Measurements from ENCODE around the gene PDGFC. TPM values are rescaled to one million over a fixed set of nuclear protein-coding genes. Genes with fewer than 3 reads are reported as not detected.

PDGFC gene
- total and polyA plus RNA-seq, 2 of the 13 experiments (the other 11 are each of a cell fraction or from before 2014, with no cell fraction given), result 4.6 to 9.1 TPM

- 74% methylated on average over 4 of the region's 4 CpGs for WGBS (ENCODE audit: low lambda C conversion rate)
- H3K27ac ChIP-seq (ENCODE audit: extremely low read length, insufficient read depth, low read length), result no peak overlapping the region
- H2AFZ ChIP-seq (ENCODE audit: low read length), result no peak overlapping the region
- H3K4me1 ChIP-seq (ENCODE audit: insufficient read depth, low read length), result no peaks in the 10 kb centered on the region
- in situ Hi-C loops (cut with HindIII; ENCODE audit: extremely low pct_ligation_motif_present, low pct_unique_long_range_greater_than_20kb), result no loop called here
- intact Hi-C loops (cut with micrococcal nuclease; ENCODE audit: unreplicated experiment), result no loop called here
- no peak overlapping the region for H3K4me2 ChIP-seq (ENCODE audit: low read depth, low read length)
- no peaks in the 10 kb centered on the region for H3K79me2 ChIP-seq (ENCODE audit: insufficient read depth, low read length)
- H3K9me3 ChIP-seq (ENCODE audit: low read length), result no peaks in the 10 kb centered on the region
- TF ChIP-seq ETV5 (CRISPR knock-in tag; IDR thresholded peaks at IDR 0.05; ENCODE audit: borderline replicate concordance) (no peak), PATZ1 (CRISPR knock-in tag; IDR thresholded peaks at IDR 0.05) (no peak), NFE2 (CRISPR knock-in tag; IDR thresholded peaks at IDR 0.05) (no peak), ZNF589 (CRISPR knock-in tag; conservative IDR thresholded peaks at IDR 0.05) (no peak), ZHX1 (CRISPR knock-in tag; IDR thresholded peaks at IDR 0.05; ENCODE audit: low read depth) (no peak), ZNF234 (CRISPR knock-in tag; conservative IDR thresholded peaks at IDR 0.05) (no peak), ZIK1 (CRISPR knock-in tag; IDR thresholded peaks at IDR 0.05; ENCODE audit: borderline replicate concordance, low read depth) (no peak), FIP1L1 (IDR thresholded peaks at IDR 0.05; ENCODE audit: borderline replicate concordance, insufficient read depth, low read depth, low read length) (no peak), ZNF260 (CRISPR knock-in tag; IDR thresholded peaks at IDR 0.05; ENCODE audit: borderline replicate concordance, low read depth) (no peak), SOX13 (IDR thresholded peaks at IDR 0.05) (no peak), SOX13 (CRISPR knock-in tag; conservative IDR thresholded peaks at IDR 0.05 in 1 of 2, IDR thresholded peaks at IDR 0.05 in 1 of 2) (no peak)
- no peak for ATAC-seq
- BruUV-seq (replicated peaks), result no TSS peak
- DNase-seq (ENCODE audit: low spot score), result no peak
- H3K36me3 ChIP-seq (replicated peaks in 1 of 2; ENCODE audit: control insufficient read depth in 1 of 2, insufficient read depth in 2 of 2, low read length in 2 of 2), result no peaks in the 10 kb centered on the region
- no peak overlapping the region for H3K9ac ChIP-seq (ENCODE audit: insufficient read depth, low read depth, low read length)
- H4K20me1 ChIP-seq (ENCODE audit: insufficient read depth, low read length), result no peaks in the 10 kb centered on the region
- no peak overlapping the region for H3K4me3 ChIP-seq (replicated peaks in 1 of 3; ENCODE audit: insufficient read depth in 1 of 3, low read depth in 2 of 3, low read length in 3 of 3)
- ChIA-PET POLR2A (no interaction called here), CTCF (ENCODE audit: low intra/inter-chr PET ratio, low total read pairs) (no interaction called here)
- H3K27me3 ChIP-seq (ENCODE audit: control insufficient read depth in 1 of 2, insufficient read depth in 2 of 2, low read length in 2 of 2), result no peaks in the 10 kb centered on the region; a peak in 1 of 5 replicates
- FAIRE-seq, result no peak
Measured at GRCh38 chr4:156825074-156825473, 146.5 kb downstream of the PDGFC start.

Measured in HepG2 (cell line).